Gastroesophageal sphincter (tissue), 3 donors: ENCODE data around the gene MARS1.

ENCODE experiments used
- EP300 ChIP-seq: sonication (generic); formaldehyde crosslinking; IDR thresholded peaks from one replicate; pipeline ENCODE4 v1.6.1; 2017; ENCODE audit warnings: antibody characterized with exemption, mild to moderate bottlenecking
- POLR2A ChIP-seq, 2 donors: fragments of 450-650 bp; IDR thresholded peaks; one replicate each; pipeline ENCODE4 v1.6.1; 2017; ENCODE audit warnings: antibody characterized with exemption in 2 of 2, mild to moderate bottlenecking in 2 of 2, moderate library complexity in 1 of 2
- POLR2AphosphoS5 ChIP-seq: sonication (generic); formaldehyde crosslinking; IDR thresholded peaks from one replicate; pipeline ENCODE4 v1.6.1; 2017; ENCODE audit warnings: antibody characterized with exemption
- TF ChIP-seq, protein P1 (sequence below), 4 experiments: fragments of 200-600 bp in 2 of 4; fragments of 450-650 bp in 2 of 4; sonication (generic) in 1 of 4; IDR thresholded peaks; one replicate each; pipeline ENCODE4 v1.5.1; 2017 to 2019; ENCODE audit warnings: antibody characterized with exemption in 4 of 4, mild to moderate bottlenecking in 2 of 4, moderate library complexity in 2 of 4

DNA sequence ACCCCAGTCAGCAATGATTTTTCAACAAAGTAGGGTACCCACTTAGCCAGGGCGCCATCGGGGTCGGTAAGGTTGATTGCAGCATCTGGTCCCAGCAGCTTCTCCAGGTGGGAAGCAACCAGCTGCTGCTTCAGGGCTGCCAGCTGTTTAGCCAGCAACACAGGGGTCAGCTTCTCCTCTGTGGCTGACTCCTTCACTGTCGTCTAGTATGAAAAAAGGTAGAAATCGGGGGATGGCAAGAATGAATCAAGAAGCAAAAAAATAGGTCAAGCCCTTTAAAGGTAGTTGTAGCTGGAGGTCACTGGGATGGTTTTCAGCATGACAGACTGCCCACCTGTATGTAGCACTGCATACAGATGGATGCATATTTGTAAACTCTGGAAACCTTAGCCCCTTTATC lies 46.4 kb downstream of the MARS1 start:
- TF ChIP-seq, protein P1, sequence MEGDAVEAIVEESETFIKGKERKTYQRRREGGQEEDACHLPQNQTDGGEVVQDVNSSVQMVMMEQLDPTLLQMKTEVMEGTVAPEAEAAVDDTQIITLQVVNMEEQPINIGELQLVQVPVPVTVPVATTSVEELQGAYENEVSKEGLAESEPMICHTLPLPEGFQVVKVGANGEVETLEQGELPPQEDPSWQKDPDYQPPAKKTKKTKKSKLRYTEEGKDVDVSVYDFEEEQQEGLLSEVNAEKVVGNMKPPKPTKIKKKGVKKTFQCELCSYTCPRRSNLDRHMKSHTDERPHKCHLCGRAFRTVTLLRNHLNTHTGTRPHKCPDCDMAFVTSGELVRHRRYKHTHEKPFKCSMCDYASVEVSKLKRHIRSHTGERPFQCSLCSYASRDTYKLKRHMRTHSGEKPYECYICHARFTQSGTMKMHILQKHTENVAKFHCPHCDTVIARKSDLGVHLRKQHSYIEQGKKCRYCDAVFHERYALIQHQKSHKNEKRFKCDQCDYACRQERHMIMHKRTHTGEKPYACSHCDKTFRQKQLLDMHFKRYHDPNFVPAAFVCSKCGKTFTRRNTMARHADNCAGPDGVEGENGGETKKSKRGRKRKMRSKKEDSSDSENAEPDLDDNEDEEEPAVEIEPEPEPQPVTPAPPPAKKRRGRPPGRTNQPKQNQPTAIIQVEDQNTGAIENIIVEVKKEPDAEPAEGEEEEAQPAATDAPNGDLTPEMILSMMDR (IDR thresholded peaks at IDR 0.05) = no peak
- TF ChIP-seq POLR2A (IDR thresholded peaks at IDR 0.05) (no peak), EP300 (no peak), POLR2AphosphoS5 (no peak)
